ENCODE measurements around the gene PCDHGB1. TPM values are rescaled to one million over a fixed set of nuclear protein-coding genes. Genes with fewer than 3 reads are reported as not detected.
"Not testable (repeated sequence)": the region's sequence is repeated elsewhere in the genome, so short reads cannot be mapped to it uniquely, and the experiment has no call there.

Gene PCDHGB1
- polyA plus RNA-seq, 3 donors = 1.3 to 2.1 (median 1.9) TPM

DNA sequence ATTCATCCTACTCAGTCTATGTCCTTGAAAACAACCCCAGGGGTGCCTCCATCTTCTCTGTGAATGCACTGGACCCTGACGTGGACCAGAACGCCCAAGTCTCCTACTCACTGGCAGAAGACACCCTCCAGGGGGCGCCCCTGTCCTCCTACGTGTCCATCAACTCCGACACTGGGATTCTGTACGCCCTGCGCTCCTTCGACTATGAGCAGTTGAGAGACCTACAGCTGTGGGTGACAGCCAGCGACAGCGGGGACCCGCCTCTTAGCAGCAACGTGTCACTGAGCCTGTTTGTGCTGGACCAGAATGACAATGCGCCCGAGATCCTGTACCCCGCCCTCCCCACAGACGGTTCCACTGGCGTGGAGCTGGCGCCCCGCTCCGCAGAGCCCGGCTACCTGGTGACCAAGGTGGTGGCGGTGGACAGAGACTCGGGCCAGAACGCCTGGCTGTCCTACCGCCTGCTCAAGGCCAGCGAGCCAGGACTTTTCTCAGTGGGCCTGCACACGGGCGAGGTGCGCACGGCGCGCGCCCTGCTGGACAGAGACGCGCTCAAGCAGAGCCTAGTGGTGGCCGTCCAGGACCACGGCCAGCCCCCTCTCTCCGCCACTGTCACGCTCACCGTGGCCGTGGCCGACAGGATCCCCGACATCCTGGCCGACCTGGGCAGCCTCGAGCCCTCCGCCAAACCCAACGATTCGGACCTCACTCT lies 25.7 kb downstream of the PCDHGB1 start:
- DNase-seq (ENCODE audit: low read depth in 3 of 3, low spot score in 2 of 3) = not testable (repeated sequence)

DNA sequence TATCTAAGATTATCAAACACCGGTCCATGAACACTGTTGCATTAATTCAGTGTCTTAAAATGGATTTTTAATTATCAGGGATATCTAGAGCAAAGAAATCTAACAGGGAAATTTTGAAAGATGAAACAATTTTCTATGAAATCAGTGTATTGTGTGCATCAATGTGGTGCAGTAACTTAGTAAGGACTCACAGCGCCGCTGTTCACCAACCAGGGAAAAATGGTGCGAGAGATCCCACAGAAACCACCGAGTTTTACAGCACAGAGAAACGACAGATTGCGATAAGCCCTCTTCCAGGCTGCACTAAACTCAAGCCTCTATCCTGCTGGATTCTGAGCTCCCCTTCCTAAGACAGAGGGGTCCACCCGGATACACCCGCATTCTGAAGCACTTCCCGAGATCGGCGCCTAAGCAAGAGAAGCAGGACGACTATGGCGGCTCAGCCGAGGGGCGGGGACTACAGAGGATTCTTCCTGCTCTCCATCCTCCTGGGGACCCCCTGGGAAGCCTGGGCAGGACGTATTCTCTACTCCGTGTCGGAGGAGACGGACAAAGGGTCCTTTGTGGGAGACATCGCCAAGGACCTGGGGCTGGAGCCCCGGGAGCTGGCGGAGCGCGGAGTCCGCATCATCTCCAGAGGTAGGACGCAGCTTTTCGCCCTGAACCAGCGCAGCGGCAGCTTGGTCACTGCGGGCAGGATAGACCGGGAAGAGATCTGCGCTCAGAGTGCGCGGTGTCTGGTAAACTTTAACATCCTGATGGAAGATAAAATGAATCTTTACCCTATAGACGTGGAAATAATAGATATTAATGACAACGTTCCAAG lies 32.8 kb downstream of the PCDHGB1 start, which contains the start of gene PCDHGA7:
Gene PCDHGA7, plus strand, starts transcription at position 274 of the 826 bp plus-strand sequence. Its CDS starts 158 bp downstream, at position 432.
- DNase-seq (ENCODE audit: low read depth in 3 of 3, low spot score in 2 of 3) = no peak

DNA sequence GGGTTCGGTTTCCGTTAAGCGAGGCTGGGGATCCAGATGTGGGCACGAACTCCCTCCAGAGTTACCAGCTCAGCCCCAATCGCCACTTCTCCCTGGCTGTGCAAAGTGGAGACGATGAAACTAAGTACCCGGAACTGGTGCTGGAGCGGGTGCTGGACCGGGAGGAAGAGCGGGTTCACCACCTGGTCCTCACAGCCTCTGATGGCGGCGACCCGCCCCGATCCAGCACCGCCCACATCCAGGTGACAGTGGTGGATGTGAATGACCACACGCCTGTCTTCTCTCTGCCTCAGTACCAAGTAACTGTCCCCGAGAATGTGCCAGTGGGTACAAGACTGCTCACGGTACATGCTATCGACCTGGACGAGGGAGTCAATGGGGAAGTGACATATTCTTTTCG lies 33.4 kb downstream of the PCDHGB1 start:
- DNase-seq (ENCODE audit: low read depth in 3 of 3, low spot score in 2 of 3) = no peak

DNA sequence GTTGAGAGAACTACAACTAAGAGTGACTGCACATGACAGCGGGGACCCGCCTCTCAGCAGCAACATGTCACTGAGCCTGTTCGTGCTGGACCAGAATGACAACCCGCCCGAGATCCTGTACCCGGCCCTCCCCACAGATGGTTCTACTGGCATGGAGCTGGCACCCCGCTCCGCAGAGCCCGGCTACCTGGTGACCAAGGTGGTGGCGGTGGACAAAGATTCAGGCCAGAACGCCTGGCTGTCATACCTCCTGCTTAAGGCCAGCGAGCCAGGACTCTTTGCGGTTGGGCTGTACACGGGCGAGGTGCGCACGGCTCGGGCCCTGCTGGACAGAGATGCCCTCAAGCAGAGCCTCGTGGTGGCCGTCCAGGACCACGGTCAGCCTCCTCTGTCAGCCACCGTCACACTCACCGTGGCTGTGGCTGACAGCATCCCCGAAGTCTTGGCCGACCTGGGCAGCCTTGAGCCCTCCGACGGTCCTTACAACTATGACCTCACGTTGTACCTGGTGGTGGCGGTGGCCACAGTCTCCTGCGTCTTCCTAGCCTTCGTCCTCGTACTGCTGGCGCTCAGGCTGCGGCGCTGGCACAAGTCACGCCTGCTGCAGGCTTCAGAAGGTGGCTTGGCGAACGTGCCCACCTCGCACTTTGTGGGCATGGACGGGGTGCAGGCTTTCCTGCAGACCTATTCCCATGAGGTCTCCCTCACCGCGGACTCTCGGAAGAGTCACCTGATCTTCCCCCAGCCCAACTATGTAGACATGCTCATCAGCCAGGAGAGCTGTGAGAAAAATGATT lies 34.8 kb downstream of the PCDHGB1 start:
- DNase-seq (ENCODE audit: low read depth in 3 of 3, low spot score in 2 of 3) = no peak

GRCh38 chr5:141387557-141388311 lies 37.8 kb downstream of the PCDHGB1 start, which contains the start of gene PCDHGB4:
PCDHGB4 (plus strand) TSS chr5:141387698; CDS start chr5:141387885, 187 bp downstream.
- DNase-seq (ENCODE audit: low read depth in 3 of 3, low spot score in 2 of 3) = not testable (repeated sequence)

- no peak for DNase-seq (ENCODE audit: low read depth in 3 of 3, low spot score in 2 of 3)
Observed at GRCh38 chr5:141388661-141389060, 38.8 kb downstream of the PCDHGB1 start.

DNA sequence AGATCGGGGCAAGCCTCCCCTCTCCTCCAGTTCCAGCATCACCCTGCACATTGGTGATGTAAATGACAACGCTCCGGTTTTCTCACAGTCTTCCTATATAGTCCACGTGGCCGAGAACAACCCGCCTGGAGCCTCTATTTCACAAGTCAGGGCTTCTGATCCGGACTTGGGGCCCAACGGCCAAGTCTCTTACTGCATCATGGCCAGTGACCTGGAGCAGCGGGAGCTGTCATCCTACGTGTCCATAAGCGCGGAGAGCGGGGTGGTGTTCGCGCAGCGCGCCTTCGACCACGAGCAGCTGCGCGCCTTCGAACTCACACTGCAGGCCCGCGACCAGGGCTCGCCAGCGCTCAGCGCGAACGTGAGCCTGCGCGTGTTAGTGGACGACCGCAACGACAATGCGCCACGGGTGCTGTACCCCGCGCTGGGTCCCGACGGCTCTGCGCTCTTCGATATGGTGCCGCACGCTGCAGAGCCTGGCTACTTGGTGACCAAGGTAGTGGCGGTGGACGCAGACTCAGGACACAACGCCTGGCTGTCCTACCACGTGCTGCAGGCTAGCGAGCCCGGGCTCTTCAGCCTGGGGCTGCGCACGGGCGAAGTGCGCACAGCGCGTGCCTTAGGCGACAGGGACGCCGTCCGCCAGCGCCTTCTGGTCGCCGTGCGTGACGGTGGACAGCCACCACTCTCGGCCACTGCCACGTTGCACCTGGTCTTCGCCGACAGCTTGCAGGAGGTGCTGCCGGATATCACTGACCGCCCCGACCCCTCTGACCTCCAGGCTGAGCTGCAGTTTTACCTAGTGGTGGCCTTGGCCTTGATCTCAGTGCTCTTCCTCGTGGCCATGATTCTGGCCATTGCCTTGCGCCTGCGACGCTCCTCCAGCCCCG lies 39.5 kb downstream of the PCDHGB1 start:
- no peak for DNase-seq (ENCODE audit: low read depth in 3 of 3, low spot score in 2 of 3)

DNA sequence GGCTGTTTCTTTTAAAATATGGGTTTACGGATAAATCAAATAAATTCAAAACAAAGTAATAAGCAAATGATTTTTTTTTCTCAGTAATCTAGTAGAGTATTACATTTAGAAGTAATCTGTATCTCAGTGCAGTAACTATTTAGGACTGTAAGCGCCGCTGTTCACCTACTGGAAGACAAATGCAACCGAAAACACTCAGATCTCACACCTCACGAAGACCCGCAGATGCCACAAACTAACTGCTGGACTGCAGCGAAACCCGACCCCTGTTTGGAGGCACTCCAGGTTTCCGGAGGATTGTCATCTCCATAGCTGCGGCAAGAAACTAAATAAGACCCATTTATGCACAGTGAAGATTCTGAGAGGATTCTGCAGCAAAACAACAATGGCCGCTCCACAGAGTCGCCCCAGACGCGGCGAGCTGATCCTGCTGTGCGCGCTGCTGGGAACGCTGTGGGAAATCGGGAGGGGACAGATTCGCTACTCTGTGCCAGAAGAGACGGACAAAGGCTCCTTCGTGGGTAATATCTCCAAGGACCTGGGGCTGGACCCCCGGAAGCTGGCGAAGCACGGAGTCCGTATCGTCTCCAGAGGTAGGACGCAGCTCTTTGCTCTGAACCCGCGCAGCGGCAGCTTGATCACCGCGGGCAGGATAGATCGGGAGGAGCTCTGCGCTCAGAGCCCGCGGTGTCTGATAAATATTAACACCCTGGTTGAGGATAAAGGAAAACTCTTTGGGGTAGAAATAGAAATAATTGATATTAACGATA lies 42.7 kb downstream of the PCDHGB1 start, which contains the start of gene PCDHGA8:
Gene PCDHGA8, plus strand, starts transcription at position 205 of the 770 bp plus-strand sequence. Its CDS starts 181 bp downstream, at position 386.
- no peak for DNase-seq (ENCODE audit: low read depth in 3 of 3, low spot score in 2 of 3)

- no peak for DNase-seq (ENCODE audit: low read depth in 3 of 3, low spot score in 2 of 3)
Observed at GRCh38 chr5:141393267-141393666, 43.4 kb downstream of the PCDHGB1 start.

- not testable (repeated sequence) for DNase-seq (ENCODE audit: low read depth in 3 of 3, low spot score in 2 of 3)
Observed at GRCh38 chr5:141394401-141395187, 44.7 kb downstream of the PCDHGB1 start.

GRCh38 chr5:141397756-141398551 lies 48.1 kb downstream of the PCDHGB1 start, which contains the start of gene PCDHGB5:
PCDHGB5 (plus strand) TSS chr5:141397947; CDS start chr5:141398128, 181 bp downstream.
- DNase-seq (ENCODE audit: low read depth in 3 of 3, low spot score in 2 of 3) = not testable (repeated sequence)

DNA sequence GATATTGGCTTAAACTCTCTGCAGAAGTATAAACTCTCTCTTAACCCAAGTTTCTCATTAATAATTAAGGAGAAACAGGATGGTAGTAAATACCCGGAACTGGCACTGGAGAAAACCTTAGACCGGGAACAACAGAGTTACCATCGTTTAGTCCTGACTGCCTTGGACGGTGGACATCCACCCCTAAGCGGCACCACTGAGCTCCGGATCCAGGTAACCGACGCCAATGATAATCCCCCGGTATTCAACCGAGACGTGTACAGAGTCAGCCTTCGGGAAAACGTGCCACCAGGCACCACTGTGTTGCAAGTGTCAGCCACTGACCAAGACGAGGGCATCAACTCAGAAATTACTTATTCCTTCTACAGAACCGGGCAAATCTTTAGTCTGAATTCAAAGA lies 48.7 kb downstream of the PCDHGB1 start:
- DNase-seq (ENCODE audit: low read depth in 3 of 3, low spot score in 2 of 3) = no peak

GRCh38 chr5:141399555-141400258 lies 49.8 kb downstream of the PCDHGB1 start:
- DNase-seq (ENCODE audit: low read depth in 3 of 3, low spot score in 2 of 3) = no peak

Data from right renal cortex interstitium (tissue), 3 donors.